ENCODE measurements around the gene KIFC3.

The KIFC3 gene

DNA sequence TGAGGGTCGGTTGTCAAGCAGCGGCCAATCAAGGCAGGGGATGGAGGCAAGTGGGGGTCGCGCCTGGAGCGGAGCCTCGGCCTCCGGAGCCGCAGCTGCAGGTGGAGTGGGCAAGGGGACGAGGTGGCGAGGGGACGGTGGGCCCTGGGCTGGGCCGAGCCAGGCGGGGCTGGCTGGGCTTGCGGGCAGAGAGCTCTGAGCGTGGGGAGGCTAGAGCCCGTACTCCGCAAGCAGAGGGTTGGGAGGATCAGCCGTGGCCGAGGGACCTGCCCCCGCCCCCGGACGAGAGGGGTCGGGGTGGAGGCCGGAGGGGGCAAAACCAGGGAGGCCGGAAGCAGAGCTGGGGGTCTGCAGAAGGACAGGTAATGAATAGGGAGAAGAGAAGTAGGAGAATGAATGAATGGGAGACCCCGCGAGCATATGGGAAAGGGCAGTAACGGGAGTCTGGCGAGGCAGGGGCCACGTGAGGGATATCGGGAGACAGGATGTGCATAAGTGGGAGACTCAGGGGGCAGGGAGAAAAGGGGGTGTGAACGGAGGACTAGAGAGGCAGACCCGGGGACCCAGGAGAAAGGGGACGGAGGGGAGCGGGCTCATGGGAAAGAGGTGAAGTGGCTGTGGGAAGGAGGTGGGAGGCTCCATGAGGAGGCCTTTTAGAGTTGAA lies 66.4 kb downstream of the KIFC3 start, which contains the start of gene KATNB1:
TSS of gene KATNB1 (plus strand) at position 16 of the 664 bp plus-strand sequence. CDS start 1,474 bp downstream, outside the sequence.
- CTCF ChIA-PET: interaction anchor here (0.6 to 1.8 kb wide), 14 partner anchors 13 to 552 kb away, joined by 3 to 11 read pairs (median 4); partner anchors contain the start of gene CFAP20
- TF ChIP-seq ZNF416 (tag by site-specific recombination; IDR thresholded peaks at IDR 0.05) (no peak), PRDM2 (tag by site-specific recombination; IDR thresholded peaks at IDR 0.05; ENCODE audit: borderline replicate concordance) (no peak; the same call in 1 of the 2 replicates), ZBTB48 (tag by site-specific recombination; IDR thresholded peaks at IDR 0.05) (peak; percentile 83; the same call in 1 of the 2 replicates), ZNF341 (tag by site-specific recombination; IDR thresholded peaks at IDR 0.05; ENCODE audit: low read depth) (0 out of 2 replicates have a peak, but pooled peaks have one; percentile 9), ZNF670 (tag by site-specific recombination; IDR thresholded peaks at IDR 0.05; ENCODE audit: low read depth) (no peak), ZBTB21 (tag by site-specific recombination; IDR thresholded peaks at IDR 0.05) (no peak), ZNF660 (tag by site-specific recombination; IDR thresholded peaks at IDR 0.05) (no peak), ZFP41 (tag by site-specific recombination; IDR thresholded peaks at IDR 0.05; ENCODE audit: borderline replicate concordance) (no peak), ZNF530 (tag by site-specific recombination; IDR thresholded peaks at IDR 0.05; ENCODE audit: low read depth) (no peak), ZNF155 (tag by site-specific recombination; IDR thresholded peaks at IDR 0.05) (no peak), REPIN1 (tag by site-specific recombination; IDR thresholded peaks at IDR 0.05; ENCODE audit: low read depth) (no peak), ZNF223 (tag by site-specific recombination; IDR thresholded peaks at IDR 0.05) (no peak), GLIS2 (tag by site-specific recombination; IDR thresholded peaks at IDR 0.05) (peak; percentile 92), ZNF777 (tag by site-specific recombination; IDR thresholded peaks at IDR 0.05; ENCODE audit: borderline replicate concordance) (peak; percentile 9; the same call in 1 of the 2 replicates), ZNF501 (tag by site-specific recombination; IDR thresholded peaks at IDR 0.05) (no peak), ZNF169 (tag by site-specific recombination; IDR thresholded peaks at IDR 0.05) (peak; percentile 83), ZNF560 (tag by site-specific recombination; IDR thresholded peaks at IDR 0.05; ENCODE audit: borderline replicate concordance) (no peak), ZNF24 (tag by site-specific recombination; IDR thresholded peaks at IDR 0.05) (no peak)
- TF ChIP-seq, protein P1, sequence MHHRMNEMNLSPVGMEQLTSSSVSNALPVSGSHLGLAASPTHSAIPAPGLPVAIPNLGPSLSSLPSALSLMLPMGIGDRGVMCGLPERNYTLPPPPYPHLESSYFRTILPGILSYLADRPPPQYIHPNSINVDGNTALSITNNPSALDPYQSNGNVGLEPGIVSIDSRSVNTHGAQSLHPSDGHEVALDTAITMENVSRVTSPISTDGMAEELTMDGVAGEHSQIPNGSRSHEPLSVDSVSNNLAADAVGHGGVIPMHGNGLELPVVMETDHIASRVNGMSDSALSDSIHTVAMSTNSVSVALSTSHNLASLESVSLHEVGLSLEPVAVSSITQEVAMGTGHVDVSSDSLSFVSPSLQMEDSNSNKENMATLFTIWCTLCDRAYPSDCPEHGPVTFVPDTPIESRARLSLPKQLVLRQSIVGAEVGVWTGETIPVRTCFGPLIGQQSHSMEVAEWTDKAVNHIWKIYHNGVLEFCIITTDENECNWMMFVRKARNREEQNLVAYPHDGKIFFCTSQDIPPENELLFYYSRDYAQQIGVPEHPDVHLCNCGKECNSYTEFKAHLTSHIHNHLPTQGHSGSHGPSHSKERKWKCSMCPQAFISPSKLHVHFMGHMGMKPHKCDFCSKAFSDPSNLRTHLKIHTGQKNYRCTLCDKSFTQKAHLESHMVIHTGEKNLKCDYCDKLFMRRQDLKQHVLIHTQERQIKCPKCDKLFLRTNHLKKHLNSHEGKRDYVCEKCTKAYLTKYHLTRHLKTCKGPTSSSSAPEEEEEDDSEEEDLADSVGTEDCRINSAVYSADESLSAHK (tag by site-specific recombination; IDR thresholded peaks at IDR 0.05): no peak
- TF ChIP-seq, protein P2, sequence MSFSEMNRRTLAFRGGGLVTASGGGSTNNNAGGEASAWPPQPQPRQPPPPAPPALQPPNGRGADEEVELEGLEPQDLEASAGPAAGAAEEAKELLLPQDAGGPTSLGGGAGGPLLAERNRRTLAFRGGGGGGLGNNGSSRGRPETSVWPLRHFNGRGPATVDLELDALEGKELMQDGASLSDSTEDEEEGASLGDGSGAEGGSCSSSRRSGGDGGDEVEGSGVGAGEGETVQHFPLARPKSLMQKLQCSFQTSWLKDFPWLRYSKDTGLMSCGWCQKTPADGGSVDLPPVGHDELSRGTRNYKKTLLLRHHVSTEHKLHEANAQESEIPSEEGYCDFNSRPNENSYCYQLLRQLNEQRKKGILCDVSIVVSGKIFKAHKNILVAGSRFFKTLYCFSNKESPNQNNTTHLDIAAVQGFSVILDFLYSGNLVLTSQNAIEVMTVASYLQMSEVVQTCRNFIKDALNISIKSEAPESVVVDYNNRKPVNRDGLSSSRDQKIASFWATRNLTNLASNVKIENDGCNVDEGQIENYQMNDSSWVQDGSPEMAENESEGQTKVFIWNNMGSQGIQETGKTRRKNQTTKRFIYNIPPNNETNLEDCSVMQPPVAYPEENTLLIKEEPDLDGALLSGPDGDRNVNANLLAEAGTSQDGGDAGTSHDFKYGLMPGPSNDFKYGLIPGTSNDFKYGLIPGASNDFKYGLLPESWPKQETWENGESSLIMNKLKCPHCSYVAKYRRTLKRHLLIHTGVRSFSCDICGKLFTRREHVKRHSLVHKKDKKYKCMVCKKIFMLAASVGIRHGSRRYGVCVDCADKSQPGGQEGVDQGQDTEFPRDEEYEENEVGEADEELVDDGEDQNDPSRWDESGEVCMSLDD (tag by site-specific recombination; IDR thresholded peaks at IDR 0.05): 0 out of 2 replicates have a peak, but pooled peaks have one; percentile 45
- TF ChIP-seq, protein P3, sequence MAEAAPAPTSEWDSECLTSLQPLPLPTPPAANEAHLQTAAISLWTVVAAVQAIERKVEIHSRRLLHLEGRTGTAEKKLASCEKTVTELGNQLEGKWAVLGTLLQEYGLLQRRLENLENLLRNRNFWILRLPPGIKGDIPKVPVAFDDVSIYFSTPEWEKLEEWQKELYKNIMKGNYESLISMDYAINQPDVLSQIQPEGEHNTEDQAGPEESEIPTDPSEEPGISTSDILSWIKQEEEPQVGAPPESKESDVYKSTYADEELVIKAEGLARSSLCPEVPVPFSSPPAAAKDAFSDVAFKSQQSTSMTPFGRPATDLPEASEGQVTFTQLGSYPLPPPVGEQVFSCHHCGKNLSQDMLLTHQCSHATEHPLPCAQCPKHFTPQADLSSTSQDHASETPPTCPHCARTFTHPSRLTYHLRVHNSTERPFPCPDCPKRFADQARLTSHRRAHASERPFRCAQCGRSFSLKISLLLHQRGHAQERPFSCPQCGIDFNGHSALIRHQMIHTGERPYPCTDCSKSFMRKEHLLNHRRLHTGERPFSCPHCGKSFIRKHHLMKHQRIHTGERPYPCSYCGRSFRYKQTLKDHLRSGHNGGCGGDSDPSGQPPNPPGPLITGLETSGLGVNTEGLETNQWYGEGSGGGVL (tag by site-specific recombination; IDR thresholded peaks at IDR 0.05): peak; percentile 61; the same call in 1 of the 2 replicates
- TF ChIP-seq, protein P4, sequence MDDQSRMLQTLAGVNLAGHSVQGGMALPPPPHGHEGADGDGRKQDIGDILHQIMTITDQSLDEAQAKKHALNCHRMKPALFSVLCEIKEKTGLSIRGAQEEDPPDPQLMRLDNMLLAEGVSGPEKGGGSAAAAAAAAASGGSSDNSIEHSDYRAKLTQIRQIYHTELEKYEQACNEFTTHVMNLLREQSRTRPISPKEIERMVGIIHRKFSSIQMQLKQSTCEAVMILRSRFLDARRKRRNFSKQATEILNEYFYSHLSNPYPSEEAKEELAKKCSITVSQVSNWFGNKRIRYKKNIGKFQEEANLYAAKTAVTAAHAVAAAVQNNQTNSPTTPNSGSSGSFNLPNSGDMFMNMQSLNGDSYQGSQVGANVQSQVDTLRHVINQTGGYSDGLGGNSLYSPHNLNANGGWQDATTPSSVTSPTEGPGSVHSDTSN (CRISPR knock-in tag; IDR thresholded peaks at IDR 0.05): no peak

More for the DNA sequence above, 66.4 kb downstream of the KIFC3 start, which contains the start of gene KATNB1:
- peaks cover 0 to 32% of the 10 kb centered on the region in 2 experiments; a peak in 1 of 3 replicates for H3K36me3 ChIP-seq (ENCODE audit: control insufficient read depth in 2 of 2, insufficient read depth in 1 of 2, low read length in 2 of 2)
- peaks cover 6% of the 10 kb centered on the region; the same call in 1 of the 2 replicates for H3K4me1 ChIP-seq (ENCODE audit: control insufficient read depth, insufficient read depth, low read length)
- H3K27ac ChIP-seq (ENCODE audit: extremely low read depth, low read depth, low read length): peak within 1 kb of the TSS; percentile 73
- no peaks in the 10 kb centered on the region for H3K9me3 ChIP-seq (ENCODE audit: control insufficient read depth, insufficient read depth, low read depth, low read length)
- H3K4me3 ChIP-seq (ENCODE audit: low read depth, low read length): peak within 1 kb of the TSS; percentile 81
- POLR2A ChIA-PET: interaction anchor here (0.6 to 2.7 kb wide), 14 partner anchors 11 to 393 kb away, joined by 3 to 8 read pairs (median 3); partner anchors contain the start of genes CFAP20 and USB1
